ENCODE measurements around the gene PNPLA1. TPM values are rescaled to one million over a fixed set of nuclear protein-coding genes. Genes with fewer than 3 reads are reported as not detected.

The PNPLA1 gene
- total RNA-seq, 1 donor from 2014 or later = not detected

DNA sequence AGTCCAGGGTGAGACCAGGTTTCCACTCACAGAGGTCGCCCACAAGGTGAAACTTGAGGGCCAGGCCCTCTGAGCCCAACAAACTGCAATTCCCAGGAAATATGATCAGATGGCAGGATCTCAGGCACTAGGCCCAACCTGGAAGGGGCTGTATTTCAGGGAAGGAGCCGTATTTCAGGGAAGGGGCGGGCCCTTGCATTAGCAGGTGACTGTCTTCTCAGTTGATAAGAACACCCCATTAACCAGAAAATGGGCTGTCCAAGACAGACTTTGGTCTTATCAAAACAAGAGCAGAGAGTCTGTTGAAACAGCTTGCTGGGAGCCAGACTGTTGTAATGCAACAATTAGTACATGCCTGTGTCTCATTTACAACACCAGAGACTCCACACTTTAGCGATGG is 77.8 kb downstream of the PNPLA1 start:
- TF ChIP-seq, protein P1, sequence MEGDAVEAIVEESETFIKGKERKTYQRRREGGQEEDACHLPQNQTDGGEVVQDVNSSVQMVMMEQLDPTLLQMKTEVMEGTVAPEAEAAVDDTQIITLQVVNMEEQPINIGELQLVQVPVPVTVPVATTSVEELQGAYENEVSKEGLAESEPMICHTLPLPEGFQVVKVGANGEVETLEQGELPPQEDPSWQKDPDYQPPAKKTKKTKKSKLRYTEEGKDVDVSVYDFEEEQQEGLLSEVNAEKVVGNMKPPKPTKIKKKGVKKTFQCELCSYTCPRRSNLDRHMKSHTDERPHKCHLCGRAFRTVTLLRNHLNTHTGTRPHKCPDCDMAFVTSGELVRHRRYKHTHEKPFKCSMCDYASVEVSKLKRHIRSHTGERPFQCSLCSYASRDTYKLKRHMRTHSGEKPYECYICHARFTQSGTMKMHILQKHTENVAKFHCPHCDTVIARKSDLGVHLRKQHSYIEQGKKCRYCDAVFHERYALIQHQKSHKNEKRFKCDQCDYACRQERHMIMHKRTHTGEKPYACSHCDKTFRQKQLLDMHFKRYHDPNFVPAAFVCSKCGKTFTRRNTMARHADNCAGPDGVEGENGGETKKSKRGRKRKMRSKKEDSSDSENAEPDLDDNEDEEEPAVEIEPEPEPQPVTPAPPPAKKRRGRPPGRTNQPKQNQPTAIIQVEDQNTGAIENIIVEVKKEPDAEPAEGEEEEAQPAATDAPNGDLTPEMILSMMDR (IDR thresholded peaks at IDR 0.05; ENCODE audit: insufficient read depth, low read length, poor library complexity, severe bottlenecking) = no peak

DNA sequence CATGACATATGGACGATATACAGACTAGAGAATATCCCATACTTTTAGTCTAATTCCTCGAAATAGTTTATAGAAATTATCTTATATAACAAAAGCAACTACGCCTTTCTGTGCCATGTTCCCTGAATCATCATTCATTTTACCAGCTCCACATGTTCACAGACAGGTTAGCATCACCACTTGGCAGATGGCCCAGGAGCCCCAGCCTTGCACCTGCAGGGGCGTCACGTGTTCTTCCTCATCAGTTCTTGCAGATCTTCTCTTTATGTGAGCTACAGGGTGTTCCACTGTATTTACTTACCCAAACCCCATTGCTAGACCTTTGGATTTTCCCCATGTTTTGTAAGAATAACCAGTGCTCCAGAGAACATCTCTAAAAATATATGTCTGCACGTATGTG is 79.4 kb downstream of the PNPLA1 start:
- TF ChIP-seq, protein P1 (IDR thresholded peaks at IDR 0.05; ENCODE audit: insufficient read depth, low read length, poor library complexity, severe bottlenecking) = no peak
- no peak for DNase-seq (ENCODE audit: low read depth)
- Histone ChIP-seq H3K36me3 (ENCODE audit: control insufficient read depth, insufficient read depth, low read length) (no peaks in the 10 kb centered on the region), H3K27me3 (ENCODE audit: control insufficient read depth, insufficient read depth, low read length) (no peaks in the 10 kb centered on the region), H3K4me3 (ENCODE audit: low read depth, low read length) (no peak overlapping the region)

More for the DNA sequence above, 77.8 kb downstream of the PNPLA1 start:
- Histone ChIP-seq H3K4me3 (ENCODE audit: low read depth, low read length) (no peak overlapping the region), H3K27me3 (ENCODE audit: control insufficient read depth, insufficient read depth, low read length) (no peaks in the 10 kb centered on the region), H3K36me3 (ENCODE audit: control insufficient read depth, insufficient read depth, low read length) (no peaks in the 10 kb centered on the region)
- DNase-seq (ENCODE audit: low read depth) = no peak

DNA sequence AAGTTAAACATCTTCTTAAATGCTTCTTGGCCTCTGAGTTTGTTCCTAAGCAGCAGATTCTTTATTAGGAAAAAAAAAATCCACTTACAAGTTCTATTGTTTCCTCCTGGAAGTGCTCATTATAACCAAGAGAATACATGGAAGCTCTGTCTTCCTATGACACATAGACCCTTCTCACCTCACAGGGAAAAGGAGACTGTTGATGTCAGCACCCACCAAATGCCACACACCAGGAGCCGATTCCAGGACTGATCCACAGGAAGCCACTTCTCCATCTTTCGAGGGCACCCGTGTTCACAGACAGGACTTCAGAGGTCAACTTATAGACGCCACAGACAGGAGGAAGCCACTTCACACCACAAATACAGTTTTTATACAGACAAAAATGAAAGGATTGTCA is 80.2 kb downstream of the PNPLA1 start:
- no peak for DNase-seq (ENCODE audit: low read depth)
- Histone ChIP-seq H3K4me3 (ENCODE audit: low read depth, low read length) (no peak overlapping the region), H3K36me3 (ENCODE audit: control insufficient read depth, insufficient read depth, low read length) (no peaks in the 10 kb centered on the region), H3K27me3 (ENCODE audit: control insufficient read depth, insufficient read depth, low read length) (no peaks in the 10 kb centered on the region)
- TF ChIP-seq, protein P1 (IDR thresholded peaks at IDR 0.05; ENCODE audit: insufficient read depth, low read length, poor library complexity, severe bottlenecking) = no peak

- peak; percentile 72 for DNase-seq (ENCODE audit: low read depth)
- H3K27me3 ChIP-seq (ENCODE audit: control insufficient read depth, insufficient read depth, low read length) = no peaks in the 10 kb centered on the region
- TF ChIP-seq, protein P1 (IDR thresholded peaks at IDR 0.05; ENCODE audit: insufficient read depth, low read length, poor library complexity, severe bottlenecking) = no peak
- no peak overlapping the region for H3K4me3 ChIP-seq (ENCODE audit: low read depth, low read length)
- H3K36me3 ChIP-seq (ENCODE audit: control insufficient read depth, insufficient read depth, low read length) = no peaks in the 10 kb centered on the region
Observed at GRCh38 chr6:36350681-36351571, 81.1 kb downstream of the PNPLA1 start.

GRCh38 chr6:36352477-36353157 is 82.8 kb downstream of the PNPLA1 start:
- H3K4me3 ChIP-seq (ENCODE audit: low read depth, low read length) = no peak overlapping the region
- H3K36me3 ChIP-seq (ENCODE audit: control insufficient read depth, insufficient read depth, low read length) = no peaks in the 10 kb centered on the region
- H3K27me3 ChIP-seq (ENCODE audit: control insufficient read depth, insufficient read depth, low read length) = no peaks in the 10 kb centered on the region
- TF ChIP-seq, protein P1 (IDR thresholded peaks at IDR 0.05; ENCODE audit: insufficient read depth, low read length, poor library complexity, severe bottlenecking) = no peak
- no peak for DNase-seq (ENCODE audit: low read depth)

Measured in kidney epithelial cell (primary cell).